ENCODE results near the gene RTRAF.

DNA sequence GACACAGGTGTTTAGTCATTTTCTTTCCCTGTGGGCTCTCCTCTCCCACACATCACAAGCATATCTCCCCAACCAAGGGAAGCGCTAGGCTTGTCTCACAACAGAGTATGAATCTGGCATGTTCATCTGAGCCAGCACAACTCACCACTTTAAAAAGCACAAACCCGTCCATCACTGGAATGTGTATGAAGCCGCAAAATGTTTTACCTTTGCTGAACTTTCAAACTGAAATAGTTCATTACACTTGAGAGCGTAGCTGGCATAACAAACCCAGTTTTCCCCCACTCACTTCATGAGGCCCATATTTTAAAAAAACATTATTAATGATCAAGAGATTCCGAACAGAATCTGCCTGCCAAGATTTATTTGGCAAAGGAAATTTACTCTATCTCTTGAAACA lies 63.7 kb downstream of the RTRAF start:
- TF ChIP-seq, protein P1, sequence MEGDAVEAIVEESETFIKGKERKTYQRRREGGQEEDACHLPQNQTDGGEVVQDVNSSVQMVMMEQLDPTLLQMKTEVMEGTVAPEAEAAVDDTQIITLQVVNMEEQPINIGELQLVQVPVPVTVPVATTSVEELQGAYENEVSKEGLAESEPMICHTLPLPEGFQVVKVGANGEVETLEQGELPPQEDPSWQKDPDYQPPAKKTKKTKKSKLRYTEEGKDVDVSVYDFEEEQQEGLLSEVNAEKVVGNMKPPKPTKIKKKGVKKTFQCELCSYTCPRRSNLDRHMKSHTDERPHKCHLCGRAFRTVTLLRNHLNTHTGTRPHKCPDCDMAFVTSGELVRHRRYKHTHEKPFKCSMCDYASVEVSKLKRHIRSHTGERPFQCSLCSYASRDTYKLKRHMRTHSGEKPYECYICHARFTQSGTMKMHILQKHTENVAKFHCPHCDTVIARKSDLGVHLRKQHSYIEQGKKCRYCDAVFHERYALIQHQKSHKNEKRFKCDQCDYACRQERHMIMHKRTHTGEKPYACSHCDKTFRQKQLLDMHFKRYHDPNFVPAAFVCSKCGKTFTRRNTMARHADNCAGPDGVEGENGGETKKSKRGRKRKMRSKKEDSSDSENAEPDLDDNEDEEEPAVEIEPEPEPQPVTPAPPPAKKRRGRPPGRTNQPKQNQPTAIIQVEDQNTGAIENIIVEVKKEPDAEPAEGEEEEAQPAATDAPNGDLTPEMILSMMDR (conservative IDR thresholded peaks at IDR 0.05), result no peak
- TF ChIP-seq EZH2 (IDR thresholded peaks at IDR 0.05; ENCODE audit: low read depth), result no peak

All from PC-9 (cell line).